ENCODE results near the gene YY2. TPM values are rescaled to one million over a fixed set of nuclear protein-coding genes. Genes with fewer than 3 reads are reported as not detected.

The YY2 gene
- total and polyA plus RNA-seq, 2 of the 4 experiments (the other 2 are of a cell fraction): 0.72 to 2.5 TPM

DNA sequence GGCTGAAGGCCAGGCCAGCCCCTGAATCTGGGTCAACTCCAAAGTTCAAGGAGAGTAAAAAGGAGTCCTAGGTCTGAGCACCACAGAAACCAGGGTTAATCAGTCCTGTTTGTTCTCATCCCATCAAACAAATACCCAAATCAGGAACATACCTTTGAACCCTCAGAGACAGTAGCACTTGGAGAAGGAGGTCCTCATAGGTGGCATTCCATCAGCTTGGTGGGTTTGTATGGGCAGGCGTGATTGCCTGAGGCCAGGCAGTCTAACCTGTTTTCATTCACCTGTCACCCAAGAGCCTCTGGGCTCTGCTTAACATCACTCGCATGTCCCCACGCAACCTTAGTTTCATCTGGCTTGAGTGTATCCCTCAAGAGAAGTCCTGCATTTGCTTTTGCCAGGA, 33.9 kb upstream of the YY2 start:
- dilution Hi-C loops (cut with HindIII; ENCODE audit: low sequenced_read_pairs, unreplicated experiment): no loop called here
- CTCF ChIA-PET: no interaction called here
- no peak overlapping the region for H3K56ac ChIP-seq (ENCODE audit: extremely low read depth, insufficient read depth, low read length)

More for the DNA sequence above, 33.9 kb upstream of the YY2 start:
- Histone ChIP-seq H3K23ac (ENCODE audit: low read depth, low read length) (no peak overlapping the region), H3K4me1 (ENCODE audit: control insufficient read depth, insufficient read depth, low read length) (no peaks in the 10 kb centered on the region), H3K4me3 (ENCODE audit: insufficient read depth, low read depth, low read length) (no peak overlapping the region), H2BK5ac (ENCODE audit: low read depth, low read length, poor library complexity, severe bottlenecking) (no peak overlapping the region), H4K8ac (ENCODE audit: low read depth in 2 of 2, low read length in 2 of 2) (no peak overlapping the region), H2BK20ac (ENCODE audit: low read depth, low read length) (no peak overlapping the region), H4K5ac (ENCODE audit: low read depth, low read length) (no peak overlapping the region), H3K9me1 (ENCODE audit: insufficient read depth, low read length) (no peaks in the 10 kb centered on the region), H4K91ac (ENCODE audit: insufficient read depth, low read depth, low read length) (no peak overlapping the region), H3K4me2 (ENCODE audit: low read depth, low read length) (no peak overlapping the region), H2AFZ (replicated peaks; ENCODE audit: low read length, poor library complexity) (no peak overlapping the region), H3K9ac (ENCODE audit: low read depth, low read length) (no peak overlapping the region), H3K27ac (ENCODE audit: insufficient read depth, low read length) (no peak overlapping the region), H3K79me1 (ENCODE audit: low read depth in 1 of 2, low read length in 2 of 2) (no peaks in the 10 kb centered on the region), H2BK15ac (ENCODE audit: low read depth, low read length) (no peak overlapping the region), H2AK9ac (replicated peaks; ENCODE audit: low read depth, low read length, poor library complexity) (no peak overlapping the region), H3K4ac (ENCODE audit: low read depth, low read length) (no peak overlapping the region), H4K20me1 (ENCODE audit: insufficient read depth, low read length) (no peaks in the 10 kb centered on the region), H3K9me3 (ENCODE audit: control insufficient read depth, insufficient read depth, low read length) (no peaks in the 10 kb centered on the region), H2BK120ac (ENCODE audit: low read depth, low read length) (no peak overlapping the region), H3K27me3 (ENCODE audit: control insufficient read depth, insufficient read depth, low read length) (peaks cover 2% of the 10 kb centered on the region), H2AK5ac (ENCODE audit: low read depth, low read length) (no peak overlapping the region), H3K18ac (ENCODE audit: low read depth, low read length) (no peak overlapping the region), H3K36me3 (ENCODE audit: control insufficient read depth, insufficient read depth, low read length) (no peaks in the 10 kb centered on the region), H3K14ac (replicated peaks; ENCODE audit: low read depth, low read length) (no peak overlapping the region)
- DNase-seq (no peak), ATAC-seq (ENCODE audit: low read depth) (no peak)
- TF ChIP-seq RAD21 (IDR thresholded peaks at IDR 0.05; ENCODE audit: low read length) (no peak), CEBPB (IDR thresholded peaks at IDR 0.05; ENCODE audit: low read depth, low read length) (no peak), BHLHE40 (IDR thresholded peaks at IDR 0.05; ENCODE audit: low read depth, low read length) (no peak), MAFK (IDR thresholded peaks at IDR 0.05; ENCODE audit: low read depth, low read length) (no peak), FOS (IDR thresholded peaks at IDR 0.05; ENCODE audit: low read depth, low read length) (no peak), RFX5 (IDR thresholded peaks at IDR 0.05; ENCODE audit: low read depth, low read length) (no peak), MXI1 (IDR thresholded peaks at IDR 0.05; ENCODE audit: borderline replicate concordance, low read depth, low read length) (no peak), POLR2A (IDR thresholded peaks at IDR 0.05; ENCODE audit: low read depth, low read length) (no peak)
- TF ChIP-seq, protein P1, sequence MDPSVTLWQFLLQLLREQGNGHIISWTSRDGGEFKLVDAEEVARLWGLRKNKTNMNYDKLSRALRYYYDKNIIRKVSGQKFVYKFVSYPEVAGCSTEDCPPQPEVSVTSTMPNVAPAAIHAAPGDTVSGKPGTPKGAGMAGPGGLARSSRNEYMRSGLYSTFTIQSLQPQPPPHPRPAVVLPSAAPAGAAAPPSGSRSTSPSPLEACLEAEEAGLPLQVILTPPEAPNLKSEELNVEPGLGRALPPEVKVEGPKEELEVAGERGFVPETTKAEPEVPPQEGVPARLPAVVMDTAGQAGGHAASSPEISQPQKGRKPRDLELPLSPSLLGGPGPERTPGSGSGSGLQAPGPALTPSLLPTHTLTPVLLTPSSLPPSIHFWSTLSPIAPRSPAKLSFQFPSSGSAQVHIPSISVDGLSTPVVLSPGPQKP (IDR thresholded peaks at IDR 0.05; ENCODE audit: borderline replicate concordance, low read depth, low read length): no peak
- intact Hi-C loops (cut with micrococcal nuclease) (no loop called here), in situ Hi-C loops (cut with MboI; ENCODE audit: low sequenced_read_pairs) (no loop called here)
- POLR2A ChIA-PET (ENCODE audit: unreplicated experiment): no interaction called here
- BruUV-seq (replicated peaks): no TSS peak
- 100% methylated on average over 2 of the region's 3 CpGs; no CpG with 5 or more reads in 1 of the 2 experiments for WGBS, 2 experiments (ENCODE audit: extremely low coverage in 2 of 2, insufficient read length in 1 of 2)
